Activated naive CD8-positive, alpha-beta T cell (primary cell): ENCODE results near the gene GABBR2.

Experiments
- H3K27ac Mint-ChIP-seq: one replicate; pipeline ENCODE4 v1.8.0; 2021; ENCODE audit warnings: mixed read lengths
- H3K27me3 Mint-ChIP-seq: one replicate; pipeline ENCODE4 v1.8.0; 2021; ENCODE audit warnings: mixed read lengths
- H3K36me3 Mint-ChIP-seq: one replicate; pipeline ENCODE4 v1.8.0; 2021; ENCODE audit warnings: mixed read lengths
- H3K4me1 Mint-ChIP-seq: one replicate; pipeline ENCODE4 v1.8.0; 2021; ENCODE audit warnings: low read depth, mixed read lengths
- H3K4me3 Mint-ChIP-seq: one replicate; pipeline ENCODE4 v1.8.0; 2021; ENCODE audit warnings: mild to moderate bottlenecking, mixed read lengths
- H3K9me3 Mint-ChIP-seq: one replicate; pipeline ENCODE4 v1.8.0; 2021; ENCODE audit warnings: low read depth, mixed read lengths

Gene GABBR2

DNA sequence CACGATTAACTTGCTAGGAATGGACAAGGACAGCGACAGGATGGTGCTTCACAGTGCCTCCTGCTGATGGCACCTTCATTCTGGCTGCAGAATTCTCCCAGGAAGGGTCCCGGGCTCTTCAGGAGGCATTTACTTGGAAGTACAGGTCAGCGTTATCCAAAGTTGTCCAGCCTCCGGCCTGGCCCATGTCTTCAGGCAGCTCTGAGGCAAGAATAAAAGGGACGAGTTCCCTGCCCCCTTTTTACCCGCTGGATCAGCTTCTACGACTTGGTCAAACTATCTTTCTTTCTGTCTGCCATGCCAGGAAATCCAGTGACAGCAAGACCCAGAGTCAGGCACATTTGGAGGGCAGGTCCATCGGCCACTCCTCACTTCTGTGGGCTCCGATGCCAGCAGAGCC, 23.4 kb upstream of the GABBR2 start:
- no peaks in the 10 kb centered on the region for H3K9me3 Mint-ChIP-seq
- H3K27ac Mint-ChIP-seq = no peak overlapping the region
- H3K36me3 Mint-ChIP-seq = peaks cover 8% of the 10 kb centered on the region
- H3K4me1 Mint-ChIP-seq = no peaks in the 10 kb centered on the region
- H3K27me3 Mint-ChIP-seq = no peaks in the 10 kb centered on the region
- H3K4me3 Mint-ChIP-seq = no peak overlapping the region

DNA sequence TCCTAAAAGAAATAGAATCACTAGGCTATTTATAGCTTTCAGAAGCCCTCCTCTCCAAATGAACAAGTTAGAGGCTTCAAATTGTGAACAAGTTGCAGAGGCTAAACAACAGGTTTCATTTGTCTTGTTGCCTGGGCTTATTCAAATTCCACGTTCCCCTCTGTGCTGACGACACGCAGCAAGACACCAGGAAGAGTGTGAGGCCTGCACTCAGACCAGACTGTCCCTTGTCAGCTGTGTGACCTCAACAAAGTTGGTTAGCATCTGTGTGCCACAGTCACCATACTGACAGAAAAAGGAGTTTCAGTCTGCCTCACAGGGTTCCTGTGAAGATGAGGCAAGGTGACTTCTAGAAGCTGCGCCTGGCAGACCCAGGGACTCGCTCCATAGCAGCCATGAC, 22.1 kb upstream of the GABBR2 start:
- Mint-ChIP-seq H3K9me3 (no peaks in the 10 kb centered on the region), H3K27me3 (no peaks in the 10 kb centered on the region), H3K27ac (no peak overlapping the region), H3K36me3 (peaks cover 5% of the 10 kb centered on the region), H3K4me3 (no peak overlapping the region), H3K4me1 (no peaks in the 10 kb centered on the region)

- no peaks in the 10 kb centered on the region for H3K4me1 Mint-ChIP-seq
- H3K9me3 Mint-ChIP-seq = peaks cover 4% of the 10 kb centered on the region
- no peak overlapping the region for H3K4me3 Mint-ChIP-seq
- peaks cover 5% of the 10 kb centered on the region for H3K27me3 Mint-ChIP-seq
- H3K36me3 Mint-ChIP-seq = no peaks in the 10 kb centered on the region
- H3K27ac Mint-ChIP-seq = no peak overlapping the region
Measured at GRCh38 chr9:98728500-98728899, 19.8 kb upstream of the GABBR2 start.

DNA sequence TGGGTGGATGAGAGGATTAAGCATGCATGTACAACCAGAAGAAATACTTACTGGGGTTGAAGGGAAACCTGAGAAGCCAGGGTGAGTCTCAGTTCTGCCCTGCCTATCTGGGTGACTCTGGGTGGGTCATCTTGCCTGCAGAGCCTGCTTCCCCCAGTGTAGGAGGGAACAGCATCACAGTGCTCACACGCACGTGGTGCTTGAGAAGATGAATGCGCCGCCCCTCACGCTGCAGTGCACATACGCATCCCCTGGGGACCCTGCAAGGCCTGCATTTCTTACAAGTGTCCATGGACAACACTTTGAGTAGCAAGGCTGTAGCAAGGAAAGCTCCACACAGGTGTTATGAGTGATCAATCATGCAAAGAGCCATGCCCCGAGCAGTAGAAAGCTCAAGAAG, 18.7 kb upstream of the GABBR2 start:
- H3K9me3 Mint-ChIP-seq = peaks cover 4% of the 10 kb centered on the region
- peaks cover 12% of the 10 kb centered on the region for H3K27me3 Mint-ChIP-seq
- H3K4me3 Mint-ChIP-seq = no peak overlapping the region
- no peak overlapping the region for H3K27ac Mint-ChIP-seq
- no peaks in the 10 kb centered on the region for H3K4me1 Mint-ChIP-seq
- H3K36me3 Mint-ChIP-seq = no peaks in the 10 kb centered on the region

- peaks cover 4% of the 10 kb centered on the region for H3K9me3 Mint-ChIP-seq
- no peaks in the 10 kb centered on the region for H3K36me3 Mint-ChIP-seq
- H3K27ac Mint-ChIP-seq = no peak overlapping the region
- H3K27me3 Mint-ChIP-seq = peaks cover 12% of the 10 kb centered on the region
- no peaks in the 10 kb centered on the region for H3K4me1 Mint-ChIP-seq
- no peak overlapping the region for H3K4me3 Mint-ChIP-seq
Measured at GRCh38 chr9:98726735-98727134, 18.0 kb upstream of the GABBR2 start.

DNA sequence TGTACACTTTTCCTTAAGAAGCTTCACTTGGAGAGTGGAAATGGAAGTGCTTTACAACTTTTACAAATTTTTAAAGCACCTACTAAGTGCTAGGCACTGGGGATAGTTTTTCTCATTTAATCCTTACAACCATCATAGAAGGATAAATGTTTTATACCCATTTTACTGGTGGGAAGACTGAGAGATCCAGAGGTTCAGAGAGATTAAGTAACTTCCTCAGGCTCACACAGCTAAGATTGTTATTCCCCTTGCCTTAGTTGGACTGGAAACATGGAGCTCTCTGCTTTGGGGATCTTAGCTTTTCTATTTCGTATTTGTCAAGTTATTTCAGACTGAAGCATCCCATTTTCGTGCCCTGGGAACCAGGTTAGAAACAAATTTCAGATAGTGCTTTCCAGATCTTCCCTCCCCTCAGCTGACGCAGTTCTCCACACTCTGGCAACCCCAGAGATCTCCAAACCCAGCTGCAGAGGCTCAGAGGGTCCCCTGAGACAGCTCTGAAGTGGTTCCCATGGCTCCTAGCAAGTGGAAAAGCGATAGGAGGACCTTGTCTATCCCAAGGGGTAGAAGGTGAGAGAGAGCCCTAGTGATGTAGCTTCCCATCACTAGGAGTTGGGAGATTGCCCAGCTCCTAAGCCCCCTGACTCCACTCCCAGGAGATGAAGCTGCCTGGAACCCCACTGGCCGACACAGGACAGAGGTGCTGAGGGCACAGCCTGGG, 16.2 kb upstream of the GABBR2 start:
- Mint-ChIP-seq H3K9me3 (peaks cover 4% of the 10 kb centered on the region), H3K27ac (no peak overlapping the region), H3K36me3 (no peaks in the 10 kb centered on the region), H3K4me1 (no peaks in the 10 kb centered on the region), H3K27me3 (peaks cover 12% of the 10 kb centered on the region), H3K4me3 (no peak overlapping the region)

GRCh38 chr9:98721643-98722042, 12.9 kb upstream of the GABBR2 start:
- H3K36me3 Mint-ChIP-seq = no peaks in the 10 kb centered on the region
- H3K4me3 Mint-ChIP-seq = no peak overlapping the region
- no peak overlapping the region for H3K27ac Mint-ChIP-seq
- peaks cover 4% of the 10 kb centered on the region for H3K9me3 Mint-ChIP-seq
- H3K4me1 Mint-ChIP-seq = no peaks in the 10 kb centered on the region
- H3K27me3 Mint-ChIP-seq = peaks cover 20% of the 10 kb centered on the region

- Mint-ChIP-seq H3K9me3 (peaks cover 4% of the 10 kb centered on the region), H3K36me3 (no peaks in the 10 kb centered on the region), H3K4me1 (no peaks in the 10 kb centered on the region), H3K27me3 (peaks cover 27% of the 10 kb centered on the region), H3K4me3 (no peak overlapping the region), H3K27ac (no peak overlapping the region)
Measured at GRCh38 chr9:98720402-98720801, 11.7 kb upstream of the GABBR2 start.

- H3K4me1 Mint-ChIP-seq = no peaks in the 10 kb centered on the region
- H3K4me3 Mint-ChIP-seq = no peak overlapping the region
- no peaks in the 10 kb centered on the region for H3K36me3 Mint-ChIP-seq
- peaks cover 22% of the 10 kb centered on the region for H3K27me3 Mint-ChIP-seq
- H3K27ac Mint-ChIP-seq = no peak overlapping the region
- H3K9me3 Mint-ChIP-seq = peaks cover under 1% of the 10 kb centered on the region
Measured at GRCh38 chr9:98719055-98719454, 10.3 kb upstream of the GABBR2 start.

GRCh38 chr9:98714833-98715232, 6.1 kb upstream of the GABBR2 start:
- H3K9me3 Mint-ChIP-seq = no peaks in the 10 kb centered on the region
- peaks cover 35% of the 10 kb centered on the region for H3K27me3 Mint-ChIP-seq
- no peaks in the 10 kb centered on the region for H3K36me3 Mint-ChIP-seq
- H3K27ac Mint-ChIP-seq = no peak overlapping the region
- no peak overlapping the region for H3K4me3 Mint-ChIP-seq
- peaks cover 1% of the 10 kb centered on the region for H3K4me1 Mint-ChIP-seq

DNA sequence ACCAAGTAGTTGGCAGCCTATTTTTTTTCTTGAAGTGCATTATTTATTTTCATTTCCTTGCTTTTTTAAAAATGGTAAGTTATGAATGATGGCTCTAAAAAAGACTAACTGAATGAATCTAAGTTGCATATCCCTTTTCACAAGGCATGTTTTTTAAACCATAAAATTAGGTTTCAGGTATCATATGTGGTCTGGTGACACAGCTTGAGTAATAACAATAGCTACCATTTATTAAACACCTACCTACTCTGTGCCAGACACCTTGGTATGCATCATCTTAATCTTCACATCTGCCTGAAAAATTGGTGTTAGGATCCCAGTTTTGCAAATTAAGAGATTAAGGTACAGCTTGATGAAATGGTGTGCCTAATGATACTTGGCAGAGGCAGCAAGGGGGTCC, 4.3 kb upstream of the GABBR2 start:
- no peaks in the 10 kb centered on the region for H3K36me3 Mint-ChIP-seq
- no peak overlapping the region for H3K4me3 Mint-ChIP-seq
- peaks cover 35% of the 10 kb centered on the region for H3K27me3 Mint-ChIP-seq
- peaks cover 3% of the 10 kb centered on the region for H3K4me1 Mint-ChIP-seq
- no peak overlapping the region for H3K27ac Mint-ChIP-seq
- H3K9me3 Mint-ChIP-seq = no peaks in the 10 kb centered on the region

DNA sequence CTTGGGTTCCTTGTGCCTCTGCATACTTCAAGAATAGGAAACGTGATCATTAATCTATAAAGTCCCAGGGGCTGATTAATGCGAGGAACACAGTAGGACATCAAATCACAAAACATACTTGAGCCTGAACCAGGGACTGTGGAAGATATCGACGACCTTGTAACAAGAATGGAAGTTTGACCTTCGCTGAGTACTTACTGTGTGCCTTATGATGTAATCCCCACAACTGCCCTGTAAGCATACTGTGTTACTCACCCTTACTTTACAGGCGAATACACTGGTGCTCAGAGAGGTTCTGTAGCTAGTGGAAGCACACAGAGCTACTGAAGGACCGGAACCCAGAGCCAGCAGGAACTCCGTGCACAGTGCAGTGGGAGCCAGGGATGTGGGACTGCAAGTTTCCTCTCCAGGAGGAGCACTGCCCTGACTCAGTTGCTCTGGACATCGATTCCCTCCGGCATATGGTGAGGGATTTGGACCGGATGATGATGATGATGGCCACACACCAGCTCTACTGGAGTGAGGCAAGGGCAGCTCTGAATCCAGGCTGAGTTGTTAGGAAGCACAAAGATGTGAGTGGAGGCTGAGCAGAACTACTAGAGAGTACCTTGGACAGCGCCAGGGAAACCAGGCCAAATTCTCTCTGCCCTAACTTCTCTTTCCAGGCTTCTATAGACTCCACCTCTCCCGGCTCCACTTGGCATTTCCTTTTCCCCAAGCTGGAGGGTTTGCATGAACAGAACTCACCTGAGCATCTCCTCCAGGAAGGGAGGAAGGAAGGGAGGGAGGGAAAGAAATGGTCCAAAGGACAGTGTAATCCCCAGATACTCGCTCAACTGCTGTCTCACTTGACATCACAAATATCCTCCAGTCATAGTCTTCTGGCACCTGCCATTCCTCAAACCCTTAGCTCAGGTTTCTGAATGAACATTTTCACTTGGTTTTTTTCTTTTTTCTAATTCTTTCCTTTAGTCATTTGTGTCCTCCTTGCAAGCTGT, 1.5 kb upstream of the GABBR2 start:
- peak overlapping the region; percentile 53 for H3K4me3 Mint-ChIP-seq
- peaks cover 9% of the 10 kb centered on the region for H3K4me1 Mint-ChIP-seq
- H3K27me3 Mint-ChIP-seq = peaks cover 38% of the 10 kb centered on the region
- H3K27ac Mint-ChIP-seq = no peak overlapping the region
- no peaks in the 10 kb centered on the region for H3K9me3 Mint-ChIP-seq
- no peaks in the 10 kb centered on the region for H3K36me3 Mint-ChIP-seq

DNA sequence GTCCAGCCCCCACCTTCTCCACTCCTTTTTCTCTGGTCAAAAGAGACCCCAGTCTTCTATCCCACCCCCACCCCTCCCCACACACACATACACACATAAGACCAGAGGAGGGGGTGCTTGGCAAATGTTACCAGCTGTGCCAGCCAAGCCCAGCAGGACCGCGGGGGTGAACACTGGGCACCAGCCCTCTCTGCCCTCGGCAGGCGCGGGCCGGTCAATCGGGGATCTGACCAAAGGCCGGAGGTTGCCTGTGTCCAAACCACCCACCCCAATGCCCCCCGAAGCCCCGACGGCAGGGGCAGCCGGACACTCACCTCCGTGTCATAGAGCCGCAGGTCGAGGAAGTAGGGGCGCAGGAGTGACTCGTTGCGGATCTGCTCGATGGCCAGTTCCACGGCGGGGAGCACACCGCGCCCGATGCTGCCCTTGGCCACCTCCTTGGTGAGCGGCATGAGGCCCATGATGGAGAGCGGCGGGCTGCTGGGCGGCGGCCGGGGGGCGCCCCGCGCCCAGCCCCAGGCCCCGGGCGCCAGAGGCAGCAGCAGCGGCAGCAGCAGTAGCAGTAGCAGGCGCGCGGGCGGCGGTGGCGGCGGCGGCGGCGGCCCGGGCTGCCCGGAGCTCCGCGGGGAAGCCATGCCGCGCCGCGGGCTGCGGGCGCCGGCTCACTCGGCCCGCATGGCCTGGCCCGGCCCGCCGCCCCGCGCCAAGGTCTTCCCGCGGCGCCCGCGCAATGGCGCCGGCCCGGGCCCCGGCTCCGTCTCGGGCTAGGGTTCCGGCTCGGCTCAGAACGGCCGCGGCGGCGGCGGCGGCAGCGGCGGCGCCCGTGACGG, 417 bp downstream of the GABBR2 start:
- Mint-ChIP-seq H3K4me3 (peak overlapping the region; percentile 57), H3K27ac (no peak overlapping the region), H3K9me3 (no peaks in the 10 kb centered on the region), H3K36me3 (no peaks in the 10 kb centered on the region), H3K27me3 (peaks cover 44% of the 10 kb centered on the region), H3K4me1 (peaks cover 9% of the 10 kb centered on the region)

- Mint-ChIP-seq H3K27ac (no peak overlapping the region), H3K27me3 (peaks cover 47% of the 10 kb centered on the region), H3K9me3 (no peaks in the 10 kb centered on the region), H3K4me1 (peaks cover 9% of the 10 kb centered on the region), H3K36me3 (no peaks in the 10 kb centered on the region), H3K4me3 (no peak overlapping the region)
Measured at GRCh38 chr9:98707166-98708102, 1.3 kb downstream of the GABBR2 start.
